Activated naive CD8-positive, alpha-beta T cell (primary cell): ENCODE results near the gene NDUFB11.

Source experiments
- H3K27ac Mint-ChIP-seq: one replicate; pipeline ENCODE4 v1.8.0; 2021; ENCODE audit warnings: mixed read lengths
- H3K27me3 Mint-ChIP-seq: one replicate; pipeline ENCODE4 v1.8.0; 2021; ENCODE audit warnings: mixed read lengths
- H3K36me3 Mint-ChIP-seq: one replicate; pipeline ENCODE4 v1.8.0; 2021; ENCODE audit warnings: mixed read lengths
- H3K4me1 Mint-ChIP-seq: one replicate; pipeline ENCODE4 v1.8.0; 2021; ENCODE audit warnings: low read depth, mixed read lengths
- H3K4me3 Mint-ChIP-seq: one replicate; pipeline ENCODE4 v1.8.0; 2021; ENCODE audit warnings: mild to moderate bottlenecking, mixed read lengths
- H3K9me3 Mint-ChIP-seq: one replicate; pipeline ENCODE4 v1.8.0; 2021; ENCODE audit warnings: low read depth, mixed read lengths

NDUFB11 gene

DNA sequence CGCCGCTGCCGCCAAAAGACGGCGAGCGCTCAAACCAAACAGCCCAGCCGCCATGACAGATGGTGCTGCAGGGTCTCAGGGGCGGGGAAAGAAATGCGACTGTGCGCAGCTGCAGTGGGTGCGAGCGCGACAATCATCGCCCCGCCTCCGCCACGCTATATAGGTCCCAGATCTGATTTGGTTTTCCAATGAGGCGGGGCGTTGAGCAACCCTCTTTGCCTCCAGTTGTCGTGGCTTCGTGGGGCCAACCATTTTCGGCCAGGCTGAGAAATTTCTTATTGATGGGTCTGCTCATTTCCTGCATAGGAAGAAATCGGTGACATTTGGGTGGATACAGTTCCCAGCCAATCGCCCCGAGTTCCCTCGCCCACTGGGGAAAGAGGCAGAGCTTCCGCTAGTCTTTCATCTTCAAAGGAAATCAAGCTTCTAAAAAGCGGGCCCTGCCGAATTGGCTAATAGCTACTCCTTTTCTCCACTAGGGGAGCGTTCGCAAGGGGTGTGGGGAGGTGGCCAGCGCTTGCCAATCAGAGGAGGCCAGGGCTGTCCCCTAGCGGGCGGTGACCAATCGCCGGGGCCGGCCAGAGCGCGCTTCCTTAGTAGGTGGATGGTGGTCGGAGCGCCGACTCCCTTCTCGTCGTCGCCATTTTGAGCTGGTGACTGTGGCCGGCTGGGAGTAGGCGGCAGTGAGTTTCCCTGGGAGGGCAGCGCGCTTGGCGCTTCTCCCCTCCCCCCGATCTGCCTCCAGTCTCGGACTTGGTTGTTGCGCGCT is at the start of gene NDUFB11, which contains the start of gene RBM10:
TSS of gene NDUFB11 (minus strand) at position 77 of the 769 bp plus-strand sequence. CDS start at position 54, 23 bp downstream.
TSS of gene RBM10 (plus strand) at position 596 of the 769 bp plus-strand sequence. CDS start 2,261 bp downstream, outside the sequence.
- Mint-ChIP-seq H3K9me3 (no peaks in the 10 kb centered on the region), H3K27me3 (no peaks in the 10 kb centered on the region), H3K36me3 (peaks cover 2% of the 10 kb centered on the region), H3K27ac (peak within 1 kb of the TSS; percentile 99), H3K4me3 (peak within 1 kb of the TSS; percentile 97), H3K4me1 (peaks cover 28% of the 10 kb centered on the region)

DNA sequence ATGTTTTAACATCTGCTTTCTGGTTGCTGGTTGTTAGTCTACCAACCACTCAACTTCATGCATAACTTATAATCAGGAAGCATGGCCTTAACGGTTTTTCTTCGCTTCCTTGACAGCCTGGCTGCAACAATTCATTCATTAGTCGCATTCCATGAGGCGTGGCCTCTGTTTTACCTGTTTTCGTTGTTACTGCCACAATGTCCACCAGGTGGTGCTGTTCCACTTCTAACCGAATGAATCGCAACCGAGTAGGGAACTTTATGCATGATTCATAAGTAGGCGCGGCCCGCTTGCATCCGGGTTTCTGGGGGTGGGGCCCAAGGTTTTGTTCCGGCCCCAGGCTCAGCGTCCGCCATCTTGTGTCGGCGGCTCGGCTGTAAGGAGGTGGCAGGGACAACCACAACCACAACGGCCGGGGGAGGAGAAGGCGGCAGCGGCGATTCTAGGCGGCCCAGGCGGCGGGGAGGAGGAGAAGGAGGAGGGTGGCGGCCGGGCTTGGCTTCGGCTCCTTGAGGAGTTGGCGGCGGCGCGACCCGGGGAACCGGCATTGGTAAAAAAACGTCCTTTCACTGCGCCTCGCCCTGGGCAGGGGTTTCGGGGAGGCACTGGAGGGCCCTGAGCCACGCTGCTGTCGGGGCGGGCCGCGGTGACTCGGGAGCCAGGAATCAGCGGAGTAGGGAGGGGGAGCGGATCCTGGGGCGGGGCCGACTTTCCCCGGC is 49.1 kb upstream of the NDUFB11 start, which contains the start of gene UBA1:
TSS of gene UBA1 (plus strand) at position 355 of the 719 bp plus-strand sequence. CDS start 4,974 bp downstream, outside the sequence.
- no peaks in the 10 kb centered on the region for H3K36me3 Mint-ChIP-seq
- H3K4me1 Mint-ChIP-seq, result peaks cover 47% of the 10 kb centered on the region
- H3K27ac Mint-ChIP-seq, result peak within 1 kb of the TSS; percentile 93
- H3K27me3 Mint-ChIP-seq, result no peaks in the 10 kb centered on the region
- no peaks in the 10 kb centered on the region for H3K9me3 Mint-ChIP-seq
- H3K4me3 Mint-ChIP-seq, result peak within 1 kb of the TSS; percentile 94

GRCh38 chrX:47191806-47192401 is 47.4 kb upstream of the NDUFB11 start:
- Mint-ChIP-seq H3K27ac (no peak overlapping the region), H3K27me3 (no peaks in the 10 kb centered on the region), H3K9me3 (no peaks in the 10 kb centered on the region), H3K36me3 (no peaks in the 10 kb centered on the region), H3K4me3 (peak overlapping the region; percentile 93), H3K4me1 (peaks cover 46% of the 10 kb centered on the region)

- Mint-ChIP-seq H3K36me3 (no peaks in the 10 kb centered on the region), H3K4me3 (peak overlapping the region; percentile 93), H3K27ac (peak overlapping the region; percentile 96), H3K4me1 (peaks cover 41% of the 10 kb centered on the region), H3K27me3 (no peaks in the 10 kb centered on the region), H3K9me3 (no peaks in the 10 kb centered on the region)
These were observed 46.8 kb upstream of the NDUFB11 start for GRCh38 chrX:47191331-47191730.

- Mint-ChIP-seq H3K27me3 (no peaks in the 10 kb centered on the region), H3K4me1 (peaks cover 34% of the 10 kb centered on the region), H3K36me3 (no peaks in the 10 kb centered on the region), H3K4me3 (peak overlapping the region; percentile 93), H3K27ac (peak overlapping the region; percentile 96), H3K9me3 (no peaks in the 10 kb centered on the region)
These were observed 46.2 kb upstream of the NDUFB11 start for GRCh38 chrX:47190445-47191269.

GRCh38 chrX:47189906-47190305 is 45.4 kb upstream of the NDUFB11 start:
- Mint-ChIP-seq H3K36me3 (no peaks in the 10 kb centered on the region), H3K27ac (no peak overlapping the region), H3K9me3 (no peaks in the 10 kb centered on the region), H3K4me1 (peaks cover 30% of the 10 kb centered on the region), H3K4me3 (no peak overlapping the region), H3K27me3 (no peaks in the 10 kb centered on the region)

DNA sequence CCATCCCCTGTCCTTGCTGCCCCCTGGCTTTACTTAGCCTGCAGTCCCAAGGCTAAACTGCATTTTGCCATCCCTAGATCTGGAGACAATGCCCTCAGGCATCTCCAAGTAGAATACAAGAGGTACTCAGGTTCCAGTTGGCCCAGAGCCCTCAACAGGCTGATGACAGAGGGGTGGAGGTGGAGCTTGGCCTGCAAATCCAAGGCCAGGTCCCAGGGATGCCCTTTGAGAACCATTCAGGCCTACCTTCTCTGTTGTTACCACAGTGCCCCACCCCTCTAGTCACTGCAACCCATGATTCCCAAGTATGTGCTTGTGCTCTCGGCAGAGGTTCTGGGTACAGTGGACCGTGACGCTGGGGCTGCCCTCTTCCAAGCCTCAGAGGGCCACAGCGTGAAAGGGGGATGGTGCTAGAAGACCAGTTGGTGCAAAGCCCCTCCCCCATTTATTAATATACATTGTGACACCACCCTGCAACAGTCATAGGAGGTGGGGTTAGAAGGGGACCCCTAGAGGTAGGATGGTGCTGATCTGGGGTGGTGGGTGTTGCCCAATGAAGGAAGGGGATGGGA is 42.7 kb upstream of the NDUFB11 start:
- H3K36me3 Mint-ChIP-seq, result no peaks in the 10 kb centered on the region
- H3K4me1 Mint-ChIP-seq, result peaks cover 16% of the 10 kb centered on the region
- no peak overlapping the region for H3K27ac Mint-ChIP-seq

DNA sequence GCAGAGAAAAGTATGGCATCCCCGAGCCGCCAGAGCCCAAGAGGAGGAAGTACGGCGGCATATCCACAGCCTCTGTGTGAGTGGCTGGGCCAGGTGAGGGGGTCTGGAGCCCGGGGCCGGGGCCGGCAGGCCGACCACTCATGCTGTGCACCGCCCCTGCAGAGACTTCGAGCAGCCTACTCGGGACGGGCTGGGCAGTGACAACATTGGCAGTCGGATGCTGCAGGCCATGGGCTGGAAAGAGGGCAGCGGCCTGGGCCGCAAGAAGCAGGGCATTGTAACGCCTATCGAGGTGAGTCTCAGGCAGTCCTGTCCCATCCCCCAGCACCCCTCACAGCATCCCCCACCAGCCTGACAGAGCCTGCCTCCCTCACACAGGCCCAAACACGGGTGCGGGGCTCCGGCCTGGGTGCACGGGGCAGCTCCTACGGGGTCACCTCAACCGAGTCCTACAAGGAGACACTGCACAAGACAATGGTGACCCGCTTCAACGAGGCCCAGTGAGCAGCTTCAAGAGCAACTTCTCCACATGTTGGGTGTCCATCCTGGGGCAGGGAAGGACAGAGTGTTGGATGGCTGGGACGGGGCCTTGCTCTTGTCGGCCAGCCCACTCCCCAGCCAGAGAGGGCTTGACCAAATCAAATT is 41.7 kb upstream of the NDUFB11 start:
- Mint-ChIP-seq H3K27ac (peak overlapping the region; percentile 54), H3K36me3 (no peaks in the 10 kb centered on the region)

More for the DNA sequence above, 42.7 kb upstream of the NDUFB11 start:
- Mint-ChIP-seq H3K27me3 (no peaks in the 10 kb centered on the region), H3K4me3 (no peak overlapping the region), H3K9me3 (no peaks in the 10 kb centered on the region)

GRCh38 chrX:47185241-47185640 is 40.7 kb upstream of the NDUFB11 start:
- Mint-ChIP-seq H3K36me3 (no peaks in the 10 kb centered on the region), H3K9me3 (no peaks in the 10 kb centered on the region), H3K27me3 (no peaks in the 10 kb centered on the region), H3K27ac (no peak overlapping the region), H3K4me3 (no peak overlapping the region), H3K4me1 (peaks cover 12% of the 10 kb centered on the region)

More for the DNA sequence above, 41.7 kb upstream of the NDUFB11 start:
- Mint-ChIP-seq H3K4me1 (peaks cover 15% of the 10 kb centered on the region), H3K4me3 (no peak overlapping the region), H3K27me3 (no peaks in the 10 kb centered on the region), H3K9me3 (no peaks in the 10 kb centered on the region)

- no peaks in the 10 kb centered on the region for H3K36me3 Mint-ChIP-seq
- H3K27me3 Mint-ChIP-seq, result no peaks in the 10 kb centered on the region
- H3K9me3 Mint-ChIP-seq, result no peaks in the 10 kb centered on the region
- peaks cover 12% of the 10 kb centered on the region for H3K4me1 Mint-ChIP-seq
- no peak overlapping the region for H3K27ac Mint-ChIP-seq
- H3K4me3 Mint-ChIP-seq, result no peak overlapping the region
These were observed 40.0 kb upstream of the NDUFB11 start for GRCh38 chrX:47184486-47184885.

- H3K27me3 Mint-ChIP-seq, result no peaks in the 10 kb centered on the region
- no peak overlapping the region for H3K4me3 Mint-ChIP-seq
- no peaks in the 10 kb centered on the region for H3K4me1 Mint-ChIP-seq
- H3K36me3 Mint-ChIP-seq, result no peaks in the 10 kb centered on the region
- H3K27ac Mint-ChIP-seq, result no peak overlapping the region
- no peaks in the 10 kb centered on the region for H3K9me3 Mint-ChIP-seq
These were observed 37.7 kb upstream of the NDUFB11 start for GRCh38 chrX:47182106-47182700.

DNA sequence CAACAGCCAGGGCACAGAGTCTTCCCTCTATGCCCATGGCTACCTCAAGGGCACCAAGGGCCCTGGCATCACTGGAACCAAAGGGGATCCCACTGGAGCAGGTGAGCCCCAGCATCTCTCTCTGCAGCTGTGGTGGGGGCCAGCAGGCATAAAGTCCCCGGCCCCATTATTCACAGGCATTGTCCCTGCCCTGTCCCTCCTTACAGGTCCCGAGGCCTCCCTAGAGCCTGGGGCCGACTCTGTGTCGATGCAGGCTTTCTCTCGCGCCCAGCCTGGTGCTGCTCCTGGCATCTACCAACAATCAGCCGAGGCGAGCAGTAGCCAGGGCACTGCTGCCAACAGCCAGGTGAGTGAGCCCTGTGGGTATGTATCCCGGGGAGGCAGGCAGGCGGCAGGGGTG is 36.8 kb upstream of the NDUFB11 start:
- no peaks in the 10 kb centered on the region for H3K9me3 Mint-ChIP-seq
- no peak overlapping the region for H3K27ac Mint-ChIP-seq
- no peaks in the 10 kb centered on the region for H3K36me3 Mint-ChIP-seq
- no peak overlapping the region for H3K4me3 Mint-ChIP-seq
- H3K27me3 Mint-ChIP-seq, result no peaks in the 10 kb centered on the region
- H3K4me1 Mint-ChIP-seq, result no peaks in the 10 kb centered on the region

DNA sequence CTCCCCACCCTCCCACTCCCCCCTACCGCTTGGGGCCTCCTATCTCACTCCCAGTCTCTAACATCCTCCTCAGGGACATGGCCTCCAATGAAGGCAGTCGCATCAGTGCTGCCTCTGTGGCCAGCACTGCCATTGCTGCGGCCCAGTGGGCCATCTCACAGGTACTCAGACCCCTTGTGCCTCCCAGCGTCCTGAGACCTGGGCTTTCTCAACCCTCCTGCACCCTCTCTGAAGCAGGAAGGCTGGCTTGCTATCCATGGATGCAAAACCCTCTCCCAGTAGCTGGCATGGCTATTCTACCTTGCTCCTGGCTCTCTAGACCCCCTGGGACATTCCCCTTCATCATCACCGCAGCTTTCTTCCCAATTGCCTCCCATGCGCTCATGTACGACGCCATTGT is 35.8 kb upstream of the NDUFB11 start:
- no peaks in the 10 kb centered on the region for H3K9me3 Mint-ChIP-seq
- H3K27ac Mint-ChIP-seq, result no peak overlapping the region
- no peak overlapping the region for H3K4me3 Mint-ChIP-seq
- H3K36me3 Mint-ChIP-seq, result no peaks in the 10 kb centered on the region
- no peaks in the 10 kb centered on the region for H3K4me1 Mint-ChIP-seq
- H3K27me3 Mint-ChIP-seq, result no peaks in the 10 kb centered on the region
